D721Med (cell line): Measurements from ENCODE around the gene GRK5.
"Not testable (repeated sequence)": the region's sequence is repeated elsewhere in the genome, so short reads cannot be mapped to it uniquely, and the experiment has no call there.

ENCODE experiments used
- DNase-seq: peaks from one replicate; pipeline ENCODE4 v3.0.0; 2011; ENCODE audit warnings: low spot score; ENCODE audit not compliant: insufficient read length
- FAIRE-seq: peaks from 2 replicates; lab custom pipeline; 2011; peaks lifted over from hg19 to GRCh38; lab: Jason Lieb, UNC
- CTCF ChIP-seq: IDR thresholded peaks from 2 replicates; pipeline ENCODE4 v1.5.1; 2012; ENCODE audit warnings: mild to moderate bottlenecking, control low read depth; ENCODE audit not compliant: insufficient read depth; ENCODE audit errors: missing control alignments

Gene GRK5

GRCh38 chr10:119233123-119233820 lies 25.9 kb downstream of the GRK5 start:
- DNase-seq (no peak), FAIRE-seq (no peak)
- TF ChIP-seq CTCF, result no peak

GRCh38 chr10:119233821-119234220 lies 26.4 kb downstream of the GRK5 start:
- no peak for FAIRE-seq
- TF ChIP-seq CTCF, result no peak
- no peak for DNase-seq

GRCh38 chr10:119235356-119235755 lies 28.0 kb downstream of the GRK5 start:
- no peak for DNase-seq
- no peak for TF ChIP-seq CTCF
- no peak for FAIRE-seq

- TF ChIP-seq CTCF, result no peak
- DNase-seq (no peak), FAIRE-seq (no peak)
These were observed 30.5 kb downstream of the GRK5 start for GRCh38 chr10:119237722-119238436.

- no peak for DNase-seq
- no peak for FAIRE-seq
- no peak for TF ChIP-seq CTCF
These were observed 31.2 kb downstream of the GRK5 start for GRCh38 chr10:119238577-119238976.

- FAIRE-seq, DNase-seq: not testable (repeated sequence)
These were observed 31.6 kb downstream of the GRK5 start for GRCh38 chr10:119239015-119239414.

GRCh38 chr10:119239630-119240029 lies 32.3 kb downstream of the GRK5 start:
- not testable (repeated sequence) for DNase-seq, FAIRE-seq

GRCh38 chr10:119241066-119241465 lies 33.7 kb downstream of the GRK5 start:
- DNase-seq, result no peak
- FAIRE-seq, result no peak
- TF ChIP-seq CTCF, result no peak
